Activated CD4-positive, alpha-beta T cell treated with anti-CD3 and anti-CD28 coated beads, Interleukin-2, amount 50 U/mL, for 4 hours (primary cell): Measurements from ENCODE around the gene URM1.
"Not testable (repeated sequence)": the region's sequence is repeated elsewhere in the genome, so short reads cannot be mapped to it uniquely, and the experiment has no call there.

Source experiments
- DNase-seq, 2 experiments: peaks; one replicate each; pipeline ENCODE4 v3.0.0-alpha.2; 2020

The URM1 gene

DNA sequence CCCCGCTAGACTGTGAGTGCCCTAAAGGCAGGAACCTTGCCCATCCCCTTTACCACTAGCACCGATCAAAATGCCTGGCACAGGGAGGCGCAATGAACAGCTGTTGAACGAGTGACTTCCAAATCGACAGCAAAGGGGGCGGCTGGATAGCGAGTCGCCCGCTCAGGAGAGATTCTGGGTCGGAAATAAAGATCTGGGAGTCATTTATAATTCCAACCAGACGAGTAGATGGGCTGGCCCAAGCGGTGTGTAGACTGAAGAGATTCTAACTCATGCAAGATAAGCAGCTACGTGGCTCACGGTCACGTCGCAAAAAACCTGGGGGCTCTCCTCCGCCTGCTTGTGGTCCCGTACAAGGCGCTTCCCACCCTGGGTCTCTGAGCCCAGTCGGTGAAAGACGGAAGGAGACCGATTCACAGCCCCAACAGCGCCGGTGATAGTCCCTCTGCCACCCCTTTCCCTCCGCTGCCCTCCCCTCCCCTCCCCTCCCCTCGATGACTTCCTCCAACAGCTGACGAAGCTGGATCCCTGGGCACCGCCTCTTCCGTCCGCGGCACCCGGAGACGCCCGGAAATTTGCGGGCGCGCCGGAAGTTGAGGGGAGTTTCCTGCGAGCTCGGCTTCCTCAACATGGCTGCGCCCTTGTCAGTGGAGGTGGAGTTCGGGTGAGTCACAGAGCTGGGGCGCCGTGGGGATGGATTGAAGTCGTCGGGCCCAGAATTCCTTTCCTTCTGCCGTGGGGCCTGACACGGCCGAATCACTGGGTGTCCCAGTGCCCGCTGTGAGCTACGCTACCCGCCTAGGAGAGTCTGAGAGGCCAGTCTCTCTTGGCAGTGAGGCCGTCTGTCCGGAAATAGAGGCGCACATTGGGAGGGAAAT, at the start of gene URM1:
TSS of gene URM1 (plus strand) at position 623 of the 878 bp plus-strand sequence. CDS start at position 630, 7 bp downstream.
- peak; percentile 94 for DNase-seq

DNA sequence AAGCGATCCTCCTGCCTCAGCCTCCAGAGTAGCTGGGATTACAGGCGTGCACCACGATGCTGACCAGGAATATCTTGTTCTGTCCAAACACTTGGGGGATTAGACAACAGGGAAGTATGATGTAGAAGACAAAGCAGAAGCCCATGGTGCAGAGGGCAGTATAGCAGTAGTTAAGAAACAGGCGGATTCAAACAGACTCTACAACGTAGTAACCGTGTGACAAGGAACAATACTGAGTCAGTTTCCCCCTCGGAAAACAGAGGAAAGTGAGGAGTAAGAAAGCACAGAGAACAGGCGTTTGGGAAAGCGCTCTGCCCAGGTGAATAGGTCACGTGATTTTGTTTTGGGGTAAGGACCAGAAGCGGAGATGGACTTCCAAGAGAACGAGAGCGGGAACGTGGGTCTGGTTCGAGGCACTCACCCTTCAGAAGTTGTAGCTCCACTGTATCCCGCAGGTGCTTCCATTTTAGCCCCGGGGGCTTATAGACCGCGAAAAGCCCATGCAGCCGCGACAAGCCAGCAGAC, 49.2 kb upstream of the URM1 start:
- DNase-seq: no peak

DNA sequence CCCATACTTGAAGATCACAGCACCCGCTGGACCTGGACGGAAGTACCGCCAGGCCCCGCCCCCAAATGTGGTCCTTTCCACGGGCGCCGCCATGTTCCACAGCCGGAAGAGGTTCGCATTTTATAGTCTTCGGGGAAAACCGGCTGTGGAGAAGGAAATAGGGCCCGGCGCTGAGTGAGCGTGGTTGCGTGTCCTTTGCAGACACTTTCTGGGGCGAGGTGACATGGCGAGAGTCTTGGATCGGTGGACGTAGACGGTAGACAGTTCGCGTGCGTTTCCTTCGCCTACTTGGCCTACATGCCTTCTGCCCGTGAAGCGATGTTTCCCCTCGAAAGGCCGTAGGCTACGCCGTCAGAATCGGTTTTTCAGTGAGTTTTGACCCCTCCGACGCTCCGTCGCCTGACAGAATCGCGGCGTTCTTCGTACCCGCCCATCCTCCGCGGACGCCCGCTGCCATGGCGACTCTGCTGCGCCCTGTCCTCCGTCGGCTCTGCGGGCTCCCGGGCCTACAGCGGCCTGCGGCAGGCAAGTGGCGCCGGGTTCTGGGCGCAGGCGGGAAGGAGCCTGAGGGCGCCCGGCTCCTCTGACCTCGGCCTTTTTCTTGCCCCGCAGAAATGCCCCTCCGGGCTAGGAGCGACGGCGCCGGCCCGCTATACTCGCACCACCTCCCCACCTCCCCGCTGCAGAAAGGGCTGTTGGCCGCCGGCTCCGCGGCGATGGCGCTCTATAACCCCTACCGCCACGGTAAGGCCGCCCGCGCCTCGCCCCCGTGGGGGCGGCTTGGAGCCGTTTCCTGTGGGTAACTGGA, 48.6 kb upstream of the URM1 start, which contains the start of the genes COQ4 and TRUB2:
TSS of gene COQ4 (plus strand) at position 436 of the 808 bp plus-strand sequence. CDS start at position 456, 20 bp downstream.
TSS of gene TRUB2 (minus strand) at position 44 of the 808 bp plus-strand sequence. CDS start at position 5, 39 bp downstream.
- peak; percentile 88 to 90 for DNase-seq

DNA sequence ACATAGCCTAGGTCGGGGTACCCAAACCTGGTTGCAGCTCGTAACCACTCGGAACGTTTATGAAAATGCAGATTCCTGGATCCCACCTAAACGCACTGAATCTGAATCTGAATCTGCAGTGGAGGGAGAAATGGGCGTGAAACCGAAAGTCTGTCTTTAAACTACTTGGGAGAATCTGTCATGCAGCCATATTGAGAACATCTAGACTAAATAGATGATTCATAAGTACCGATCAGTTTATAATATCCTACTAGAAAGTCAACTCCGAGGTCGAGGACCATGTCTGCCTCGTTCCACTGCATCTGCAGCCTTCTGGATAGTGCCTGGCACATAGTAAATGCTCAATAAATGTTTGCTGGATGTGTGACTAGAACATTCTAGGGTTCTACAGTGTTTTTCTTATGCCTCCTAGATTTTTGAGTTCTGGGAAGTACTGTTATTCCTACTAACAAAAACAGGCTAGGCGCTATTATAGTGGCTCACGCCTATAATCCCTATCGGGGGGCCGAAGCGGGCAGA, 47.9 kb upstream of the URM1 start:
- no peak for DNase-seq

DNA sequence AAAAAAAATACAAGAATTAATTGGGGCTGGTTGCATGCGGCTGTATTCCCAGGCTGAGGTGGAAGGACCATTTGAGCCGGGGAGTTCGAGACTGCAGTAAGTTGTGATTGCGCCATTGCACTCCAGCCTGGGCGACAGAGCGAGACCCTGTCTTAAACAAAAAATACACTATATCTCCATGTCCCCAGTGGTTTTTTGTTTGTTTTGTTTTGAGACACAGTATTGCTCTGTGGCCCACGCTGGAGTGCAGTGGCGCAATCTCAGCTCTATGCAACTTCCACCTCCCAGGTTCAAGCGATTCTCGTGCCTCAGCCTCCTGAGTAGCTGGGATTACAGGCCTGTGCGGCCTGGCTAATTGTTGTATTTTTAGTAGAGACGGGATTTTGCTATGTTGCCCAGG, 47.4 kb upstream of the URM1 start:
- no peak for DNase-seq

DNA sequence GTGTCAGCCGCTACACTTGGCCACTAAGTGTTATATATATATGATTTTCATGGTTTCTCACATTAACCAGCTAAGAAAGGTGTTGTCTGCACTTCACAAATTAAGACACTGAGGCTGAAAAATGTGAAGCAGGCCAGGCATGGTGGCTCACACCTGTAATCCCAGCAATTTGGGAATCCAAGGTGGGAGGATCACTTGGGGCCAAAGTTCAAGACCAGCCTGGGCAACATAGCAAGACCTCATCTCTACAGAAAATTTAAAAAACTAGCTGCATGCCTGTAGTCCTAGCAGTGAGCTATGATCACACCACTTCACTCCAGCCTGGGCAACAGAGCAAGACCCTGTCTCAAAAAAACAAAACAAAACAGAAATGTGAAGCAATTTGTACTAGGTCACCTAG, 46.8 kb upstream of the URM1 start:
- DNase-seq: no peak

DNA sequence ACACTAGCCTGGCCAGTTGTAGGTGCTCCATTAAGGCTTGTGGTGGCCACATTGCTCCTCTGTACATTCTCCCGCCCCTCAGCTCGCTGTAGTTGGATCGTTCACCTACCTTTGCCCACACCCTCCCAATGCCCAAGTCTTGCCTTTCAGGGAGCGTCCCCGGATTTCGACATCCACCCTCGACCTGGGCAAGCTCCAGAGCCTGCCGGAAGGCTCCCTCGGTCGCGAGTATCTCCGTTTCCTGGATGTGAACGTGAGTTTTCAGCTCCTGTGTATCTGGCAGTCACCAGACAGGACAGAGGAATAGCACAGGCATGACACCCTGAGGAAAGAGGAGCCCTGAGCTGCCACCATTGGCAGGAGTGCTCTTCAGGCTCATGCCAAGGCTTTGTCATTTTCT, 45.5 kb upstream of the URM1 start:
- DNase-seq: no peak

DNA sequence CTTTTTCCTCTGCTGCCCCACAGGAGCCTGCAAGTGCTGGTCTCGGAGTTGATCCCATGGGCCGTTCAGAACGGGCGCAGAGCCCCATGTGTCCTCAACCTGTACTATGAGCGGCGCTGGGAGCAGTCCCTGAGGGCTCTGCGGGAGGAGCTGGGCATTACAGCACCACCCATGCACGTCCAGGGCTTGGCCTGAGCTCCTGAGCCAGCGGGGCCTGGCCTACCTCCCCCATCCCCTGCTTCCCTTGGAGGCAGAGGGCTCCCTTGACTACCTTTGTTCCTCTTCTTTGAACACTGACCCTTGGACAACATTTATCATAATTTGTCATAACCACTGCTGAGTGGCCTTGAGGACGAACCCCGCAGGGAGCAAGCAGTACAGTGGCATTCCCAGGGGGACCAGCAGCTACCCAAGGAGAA, 37.7 kb upstream of the URM1 start:
- no peak for DNase-seq

DNA sequence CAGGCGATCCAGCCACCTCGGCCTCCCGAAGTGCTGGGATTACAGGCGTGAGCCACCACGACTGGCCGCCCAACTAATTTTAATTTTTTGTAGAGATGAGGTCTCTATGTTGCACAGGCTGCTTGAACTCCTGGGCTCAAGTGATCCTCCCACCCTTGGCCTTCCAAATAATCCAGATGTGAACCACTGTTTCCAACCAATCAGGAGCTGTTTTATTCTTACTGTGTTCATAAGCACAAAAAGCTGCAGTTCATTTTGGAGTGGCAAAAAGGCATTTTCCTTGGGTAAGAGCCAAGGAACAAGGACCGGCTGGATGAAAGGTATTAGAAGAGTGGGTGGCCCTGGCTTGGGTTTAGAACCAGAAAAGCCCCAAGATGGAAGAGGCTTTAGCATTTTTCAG, 36.0 kb upstream of the URM1 start:
- DNase-seq: no peak

DNA sequence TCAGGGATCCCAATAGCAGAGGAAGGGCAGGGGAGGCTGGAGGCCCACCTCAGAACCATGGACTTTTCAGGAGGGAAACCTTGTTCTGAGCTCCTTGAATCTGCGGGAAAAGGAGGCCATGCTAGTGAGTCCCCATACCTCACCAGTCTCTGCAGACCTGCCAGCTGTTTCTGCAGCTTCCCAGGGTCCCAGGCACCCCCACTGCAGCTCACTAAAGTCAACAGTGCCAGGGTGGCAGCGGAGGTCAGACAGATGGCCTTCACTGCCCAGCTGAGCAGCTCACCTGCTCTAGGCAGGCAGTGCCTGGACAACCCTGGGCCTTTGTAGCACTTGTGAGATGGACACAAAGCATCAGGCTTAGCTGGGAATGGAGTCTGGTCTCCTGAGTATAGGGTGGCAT, 35.3 kb upstream of the URM1 start:
- no peak for DNase-seq

DNA sequence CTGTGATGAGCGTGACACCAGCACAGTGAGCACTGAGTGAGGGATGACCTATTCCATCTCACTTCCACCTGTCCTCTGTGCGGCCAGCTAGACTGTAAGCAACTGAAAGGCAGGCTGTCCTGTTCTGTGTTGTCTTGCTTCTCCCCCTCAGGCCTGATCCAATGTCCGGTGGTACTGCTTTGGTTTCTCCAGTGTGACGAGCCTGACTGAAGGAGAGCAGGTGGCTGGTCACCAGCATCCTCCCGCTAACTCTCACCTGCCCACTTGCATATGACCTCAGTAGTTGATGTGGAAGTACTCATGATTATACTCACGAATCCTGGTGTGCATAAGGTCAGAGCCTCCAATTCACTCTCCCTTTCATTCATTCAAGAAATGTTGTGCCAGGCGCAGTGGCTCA, 33.2 kb upstream of the URM1 start:
- no peak for DNase-seq

DNA sequence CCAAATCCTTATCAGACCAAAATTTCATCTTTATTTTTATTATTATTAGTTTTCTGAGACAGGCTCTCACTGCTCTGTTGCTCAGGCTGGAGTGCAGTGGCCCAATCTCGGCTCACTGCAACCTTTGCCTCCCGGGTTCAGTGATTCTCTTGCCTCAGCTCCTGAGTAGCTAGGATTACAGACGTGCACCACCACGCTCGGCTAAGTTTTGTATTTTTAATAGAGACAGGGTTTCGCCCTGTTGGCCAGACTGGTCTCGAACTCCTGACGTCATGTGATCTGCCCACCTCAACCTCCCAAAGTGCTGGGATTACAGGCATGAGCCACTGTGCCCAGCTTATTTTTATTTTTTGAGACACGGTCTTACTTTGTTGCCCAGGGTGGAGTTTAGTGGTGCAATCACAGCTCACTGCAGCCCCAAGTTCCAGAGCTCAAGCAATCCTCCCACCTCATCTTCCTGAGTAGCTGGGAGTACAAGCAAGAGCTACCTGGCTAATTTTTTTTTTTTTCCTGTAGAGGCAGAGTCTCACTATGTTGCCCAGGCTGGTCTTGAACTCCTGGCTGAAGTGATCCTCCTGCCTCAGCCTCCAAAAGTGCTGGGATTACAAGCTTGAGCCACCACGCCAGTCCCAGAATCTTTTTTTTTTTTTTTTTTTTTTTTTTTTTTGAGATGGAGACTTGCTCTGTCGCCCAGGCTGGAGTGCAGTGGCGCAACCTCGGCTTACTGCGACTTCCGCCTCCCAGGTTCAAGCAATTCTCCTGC, 32.1 kb upstream of the URM1 start:
- DNase-seq: not testable (repeated sequence)

DNA sequence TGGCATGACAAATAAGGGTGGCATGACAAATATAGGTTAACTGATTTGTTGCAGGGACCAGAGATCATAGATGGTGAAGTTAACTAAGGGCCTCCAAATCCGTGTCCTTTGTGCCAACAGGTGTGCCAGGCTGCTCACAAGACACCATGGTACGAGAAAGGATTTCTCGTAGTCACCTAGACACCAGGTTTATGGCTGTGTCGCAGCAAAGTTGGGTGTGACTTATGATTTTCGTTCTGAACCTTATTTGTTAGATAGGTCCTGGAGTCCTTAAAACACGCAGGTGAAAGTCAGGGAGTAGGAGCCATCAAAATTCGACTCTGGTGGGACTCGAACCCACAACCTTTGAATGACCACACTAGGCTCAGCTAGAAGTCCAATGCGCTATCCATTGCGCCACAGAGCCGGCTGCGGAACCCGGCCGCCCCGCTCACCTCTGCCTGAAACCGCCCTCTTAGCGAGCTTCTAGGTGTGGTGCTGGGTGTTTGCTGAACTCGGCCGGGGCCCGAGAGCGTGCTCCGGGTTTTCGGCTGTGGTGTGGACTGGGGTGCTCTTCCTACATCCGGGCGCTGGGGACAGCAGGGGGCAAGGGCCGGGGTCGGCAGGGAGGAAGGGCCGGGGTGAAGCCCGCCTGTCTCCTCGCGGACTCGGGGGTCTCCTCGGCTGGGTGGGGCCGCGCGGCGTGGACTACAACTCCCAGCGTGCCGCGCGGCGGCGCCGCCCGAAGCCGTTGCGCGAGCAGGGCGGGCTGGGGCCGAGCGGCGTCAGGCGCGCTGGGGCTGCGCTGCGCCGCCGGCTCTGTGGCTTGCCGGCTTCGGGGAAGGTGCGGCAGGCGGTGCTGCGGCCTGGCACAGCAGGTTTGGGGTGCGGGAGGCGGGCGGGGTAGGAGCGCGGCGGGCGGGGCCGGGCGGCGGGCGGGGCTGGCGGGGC, 31.1 kb upstream of the URM1 start, which contains the start of gene SLC27A4:
TSS of gene SLC27A4 (plus strand) at position 767 of the 930 bp plus-strand sequence. CDS start 2,606 bp downstream, outside the sequence.
- DNase-seq: peak; percentile 64 to 70

DNA sequence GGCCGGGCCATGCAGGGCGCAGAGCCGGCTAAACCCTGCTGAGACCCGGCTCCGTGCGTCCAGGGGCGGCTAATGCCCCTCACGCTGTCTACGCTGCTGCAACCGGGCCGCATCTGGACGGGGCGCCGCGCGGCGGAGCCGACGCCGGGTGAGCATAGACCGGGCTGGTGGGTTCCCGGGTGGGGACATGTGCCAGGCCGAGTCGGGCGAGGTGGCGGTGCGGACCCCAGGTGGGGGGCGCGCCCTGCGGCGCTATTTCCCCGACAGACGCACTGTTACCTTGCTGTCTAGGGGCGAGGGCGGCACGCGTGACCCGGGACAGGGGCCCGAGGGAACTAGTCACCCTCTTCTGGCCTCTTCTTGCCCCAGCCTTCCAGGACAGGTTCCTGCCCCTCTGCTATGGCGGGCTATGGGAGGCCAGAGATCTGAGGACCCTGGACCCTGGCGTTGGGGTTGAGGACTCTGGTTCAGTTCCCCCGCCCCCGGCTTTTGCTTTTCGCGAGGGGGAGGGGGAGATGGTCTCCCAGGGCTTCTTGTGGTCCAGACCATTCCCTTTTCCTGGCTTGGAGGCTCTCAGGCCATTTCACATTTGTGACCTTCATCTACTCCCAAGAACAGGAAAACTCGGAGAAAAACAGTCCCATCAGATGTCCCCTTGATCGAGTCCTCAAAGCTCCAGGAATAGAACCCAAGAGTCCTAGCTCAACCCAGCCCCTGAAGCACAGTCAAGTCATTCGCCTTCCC, 30.3 kb upstream of the URM1 start:
- DNase-seq: peak in 1 of 2 experiments; percentile 14

DNA sequence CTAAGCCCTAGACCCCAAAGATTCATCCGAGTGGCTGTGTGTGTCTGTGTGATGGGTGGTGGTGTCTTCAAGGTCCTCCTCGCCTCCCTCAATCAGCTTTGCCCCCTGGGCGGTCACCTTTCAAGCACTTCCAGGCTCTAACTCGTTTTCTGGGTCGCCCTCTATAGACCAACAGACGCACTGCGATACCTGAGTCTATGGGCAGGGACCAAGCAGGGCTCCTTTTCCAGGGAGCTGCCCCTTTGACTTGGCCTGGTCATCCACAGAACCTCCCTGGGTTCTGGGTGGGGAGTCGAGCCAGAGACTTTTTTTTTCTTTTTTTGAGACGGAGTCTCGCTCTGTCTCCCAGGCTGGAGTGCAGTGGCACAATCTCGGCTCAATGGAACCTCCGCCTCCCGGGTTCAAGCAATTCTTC, 29.7 kb upstream of the URM1 start:
- DNase-seq: peak; percentile 60 to 63

DNA sequence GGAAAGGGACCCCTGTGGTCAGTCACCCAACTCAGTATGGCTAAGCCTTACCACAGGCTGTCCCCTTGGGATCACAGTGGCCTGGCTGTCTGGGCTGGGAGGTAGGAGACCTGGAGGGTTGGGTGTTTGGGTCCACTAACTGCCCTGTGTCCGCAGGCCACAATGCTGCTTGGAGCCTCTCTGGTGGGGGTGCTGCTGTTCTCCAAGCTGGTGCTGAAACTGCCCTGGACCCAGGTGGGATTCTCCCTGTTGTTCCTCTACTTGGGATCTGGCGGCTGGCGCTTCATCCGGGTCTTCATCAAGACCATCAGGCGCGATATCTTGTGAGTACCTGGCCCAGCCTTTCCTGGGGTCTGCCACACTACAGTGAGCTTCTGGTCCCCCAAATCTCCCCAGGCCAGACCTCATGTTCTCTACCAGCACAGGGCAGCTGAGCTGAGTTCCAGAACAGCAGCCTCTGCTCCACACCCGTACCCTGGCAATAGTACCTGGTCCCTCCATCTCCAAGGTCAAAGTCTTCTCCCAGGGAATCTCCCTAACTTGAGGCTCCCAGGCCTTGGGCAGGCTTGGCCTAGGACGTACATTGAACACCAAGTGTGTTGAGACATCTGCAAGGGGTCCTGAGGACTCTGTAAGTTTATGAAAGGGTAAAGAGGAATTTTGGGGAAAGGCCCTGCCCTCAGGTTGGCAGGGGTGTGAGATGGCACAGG, 28.0 kb upstream of the URM1 start:
- DNase-seq: no peak

DNA sequence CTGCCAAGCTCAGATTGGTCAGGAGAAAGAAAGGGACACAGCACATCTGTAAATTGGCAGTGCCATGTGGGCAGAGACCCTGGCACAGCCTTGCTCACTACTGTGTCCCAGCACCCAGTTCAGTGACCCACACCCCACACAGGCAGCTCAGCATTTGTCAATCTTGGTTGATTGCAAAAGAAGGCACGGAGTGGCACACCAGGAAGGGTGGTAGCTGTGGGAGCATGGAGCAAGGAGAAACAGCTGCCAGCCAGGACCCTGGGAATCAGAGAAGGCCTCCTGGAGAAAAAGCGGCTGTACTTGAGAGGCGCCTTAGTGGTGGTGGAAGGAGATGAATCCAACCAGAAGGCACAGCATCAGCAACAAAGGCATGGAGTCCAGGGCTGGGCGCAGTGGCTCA, 27.3 kb upstream of the URM1 start:
- DNase-seq: no peak

DNA sequence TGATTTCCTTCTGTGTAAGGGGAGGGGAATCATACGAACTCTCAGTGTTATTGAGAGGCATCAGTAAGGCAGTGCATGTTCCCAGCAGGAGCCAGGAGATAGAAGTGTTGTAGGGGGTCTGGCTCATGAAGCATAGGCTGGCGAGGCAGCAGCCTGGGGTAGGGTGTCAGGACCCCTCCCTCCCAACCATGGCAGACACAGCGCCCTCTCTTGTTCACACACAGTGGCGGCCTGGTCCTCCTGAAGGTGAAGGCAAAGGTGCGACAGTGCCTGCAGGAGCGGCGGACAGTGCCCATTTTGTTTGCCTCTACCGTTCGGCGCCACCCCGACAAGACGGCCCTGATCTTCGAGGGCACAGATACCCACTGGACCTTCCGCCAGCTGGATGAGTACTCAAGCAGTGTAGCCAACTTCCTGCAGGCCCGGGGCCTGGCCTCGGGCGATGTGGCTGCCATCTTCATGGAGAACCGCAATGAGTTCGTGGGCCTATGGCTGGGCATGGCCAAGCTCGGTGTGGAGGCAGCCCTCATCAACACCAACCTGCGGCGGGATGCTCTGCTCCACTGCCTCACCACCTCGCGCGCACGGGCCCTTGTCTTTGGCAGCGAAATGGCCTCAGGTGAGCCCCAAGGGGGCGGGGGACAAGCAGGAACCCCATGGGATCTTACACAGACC, 26.1 kb upstream of the URM1 start:
- DNase-seq: no peak

DNA sequence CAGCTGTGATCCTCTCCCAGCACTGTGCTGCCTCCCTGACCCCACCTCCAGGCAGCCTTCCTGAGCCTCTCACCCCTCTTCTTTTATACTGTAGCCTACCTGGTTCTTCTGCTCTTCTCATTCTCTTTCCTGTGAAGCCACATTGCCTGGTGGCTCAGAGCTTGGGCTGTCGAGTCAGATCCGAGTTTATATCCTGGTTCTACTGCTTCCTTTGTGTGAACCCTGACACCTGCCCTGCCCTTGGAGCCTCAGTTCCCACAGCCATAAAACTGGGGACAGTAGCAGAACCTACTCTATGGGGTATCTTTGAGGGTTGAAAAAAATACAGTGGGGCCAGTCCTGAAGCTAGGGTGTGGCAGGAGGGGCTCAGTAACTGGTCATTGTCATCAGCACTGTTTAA, 22.0 kb upstream of the URM1 start:
- no peak for DNase-seq
